Measurements from ENCODE around the gene EVA1C. TPM values are rescaled to one million over a fixed set of nuclear protein-coding genes. Genes with fewer than 3 reads are reported as not detected.
"Not testable (repeated sequence)": the region's sequence is repeated elsewhere in the genome, so short reads cannot be mapped to it uniquely, and the experiment has no call there.

EVA1C gene
- total RNA-seq, 2 experiments from 2014 or later, result 10.9 to 12.5 TPM

GRCh38 chr21:32508036-32508435 lies 95.5 kb downstream of the EVA1C start:
- peaks cover 13% of the 10 kb centered on the region for H3K36me3 Mint-ChIP-seq
- H3K27me3 Mint-ChIP-seq, result not testable (repeated sequence)

GRCh38 chr21:32508558-32508957 lies 96.1 kb downstream of the EVA1C start:
- no peaks in the 10 kb centered on the region for H3K9me3 Mint-ChIP-seq
- H3K27ac Mint-ChIP-seq, result no peak overlapping the region
- no peaks in the 10 kb centered on the region for H3K27me3 Mint-ChIP-seq
- H3K36me3 Mint-ChIP-seq, result peaks cover 13% of the 10 kb centered on the region
- no peaks in the 10 kb centered on the region for H3K4me1 Mint-ChIP-seq
- no peak overlapping the region for H3K4me3 Mint-ChIP-seq
- no peak for DNase-seq

More at GRCh38 chr21:32508036-32508435, 95.5 kb downstream of the EVA1C start:
- not testable (repeated sequence) for H3K4me3 Mint-ChIP-seq, H3K9me3 Mint-ChIP-seq, DNase-seq, H3K27ac Mint-ChIP-seq, H3K4me1 Mint-ChIP-seq

- DNase-seq, H3K27ac Mint-ChIP-seq, H3K4me1 Mint-ChIP-seq, H3K4me3 Mint-ChIP-seq, H3K9me3 Mint-ChIP-seq, H3K27me3 Mint-ChIP-seq: not testable (repeated sequence)
- H3K36me3 Mint-ChIP-seq, result peaks cover 13% of the 10 kb centered on the region
Observed at GRCh38 chr21:32508975-32509374, 96.5 kb downstream of the EVA1C start.

GRCh38 chr21:32514275-32515055 lies 102.0 kb downstream of the EVA1C start:
- Mint-ChIP-seq H3K27ac (no peak overlapping the region), H3K9me3 (peaks cover 2% of the 10 kb centered on the region), H3K4me3 (no peak overlapping the region), H3K36me3 (peaks cover 6% of the 10 kb centered on the region), H3K4me1 (no peaks in the 10 kb centered on the region), H3K27me3 (no peaks in the 10 kb centered on the region)
- DNase-seq, result no peak

GRCh38 chr21:32515874-32516273 lies 103.4 kb downstream of the EVA1C start:
- H3K4me3 Mint-ChIP-seq, result no peak overlapping the region
- no peaks in the 10 kb centered on the region for H3K4me1 Mint-ChIP-seq
- no peaks in the 10 kb centered on the region for H3K36me3 Mint-ChIP-seq
- DNase-seq, result no peak
- no peaks in the 10 kb centered on the region for H3K27me3 Mint-ChIP-seq
- H3K9me3 Mint-ChIP-seq, result peaks cover 2% of the 10 kb centered on the region
- H3K27ac Mint-ChIP-seq, result no peak overlapping the region

GRCh38 chr21:32516756-32517649 lies 104.5 kb downstream of the EVA1C start:
- Mint-ChIP-seq H3K27ac (no peak overlapping the region), H3K4me3 (no peak overlapping the region), H3K4me1 (no peaks in the 10 kb centered on the region), H3K27me3 (no peaks in the 10 kb centered on the region), H3K36me3 (no peaks in the 10 kb centered on the region), H3K9me3 (peaks cover 2% of the 10 kb centered on the region)
- DNase-seq, result no peak

- no peak for DNase-seq
- Mint-ChIP-seq H3K4me3 (no peak overlapping the region), H3K4me1 (no peaks in the 10 kb centered on the region), H3K36me3 (no peaks in the 10 kb centered on the region), H3K27me3 (no peaks in the 10 kb centered on the region), H3K27ac (no peak overlapping the region), H3K9me3 (peaks cover 2% of the 10 kb centered on the region)
Observed at GRCh38 chr21:32519945-32520874, 107.7 kb downstream of the EVA1C start.

- no peak for DNase-seq
- peaks cover 2% of the 10 kb centered on the region for H3K9me3 Mint-ChIP-seq
- H3K27me3 Mint-ChIP-seq, result no peaks in the 10 kb centered on the region
- no peak overlapping the region for H3K27ac Mint-ChIP-seq
- H3K4me1 Mint-ChIP-seq, result no peaks in the 10 kb centered on the region
- H3K36me3 Mint-ChIP-seq, result no peaks in the 10 kb centered on the region
- H3K4me3 Mint-ChIP-seq, result no peak overlapping the region
Observed at GRCh38 chr21:32520875-32521735, 108.6 kb downstream of the EVA1C start.

- Mint-ChIP-seq H3K4me3 (no peak overlapping the region), H3K4me1 (no peaks in the 10 kb centered on the region), H3K9me3 (peaks cover 2% of the 10 kb centered on the region), H3K27ac (no peak overlapping the region), H3K27me3 (no peaks in the 10 kb centered on the region), H3K36me3 (no peaks in the 10 kb centered on the region)
- no peak for DNase-seq
Observed at GRCh38 chr21:32521736-32522355, 109.3 kb downstream of the EVA1C start.

GRCh38 chr21:32523463-32523862 lies 111.0 kb downstream of the EVA1C start:
- Mint-ChIP-seq H3K27me3 (no peaks in the 10 kb centered on the region), H3K27ac (no peak overlapping the region)

GRCh38 chr21:32523988-32524719 lies 111.6 kb downstream of the EVA1C start:
- Mint-ChIP-seq H3K27ac (no peak overlapping the region), H3K27me3 (no peaks in the 10 kb centered on the region), H3K9me3 (peaks cover under 1% of the 10 kb centered on the region), H3K36me3 (no peaks in the 10 kb centered on the region), H3K4me1 (no peaks in the 10 kb centered on the region), H3K4me3 (no peak overlapping the region)
- no peak for DNase-seq

More at GRCh38 chr21:32523463-32523862, 111.0 kb downstream of the EVA1C start:
- peaks cover 2% of the 10 kb centered on the region for H3K9me3 Mint-ChIP-seq
- H3K4me3 Mint-ChIP-seq, result no peak overlapping the region
- no peaks in the 10 kb centered on the region for H3K4me1 Mint-ChIP-seq
- H3K36me3 Mint-ChIP-seq, result no peaks in the 10 kb centered on the region
- DNase-seq, result no peak

GRCh38 chr21:32525282-32525681 lies 112.8 kb downstream of the EVA1C start:
- no peaks in the 10 kb centered on the region for H3K9me3 Mint-ChIP-seq
- no peaks in the 10 kb centered on the region for H3K36me3 Mint-ChIP-seq
- no peaks in the 10 kb centered on the region for H3K27me3 Mint-ChIP-seq
- DNase-seq, result no peak
- H3K4me3 Mint-ChIP-seq, result no peak overlapping the region
- H3K27ac Mint-ChIP-seq, result no peak overlapping the region
- H3K4me1 Mint-ChIP-seq, result no peaks in the 10 kb centered on the region

- H3K4me3 Mint-ChIP-seq, result no peak overlapping the region
- H3K4me1 Mint-ChIP-seq, result no peaks in the 10 kb centered on the region
- H3K27me3 Mint-ChIP-seq, result no peaks in the 10 kb centered on the region
- no peaks in the 10 kb centered on the region for H3K9me3 Mint-ChIP-seq
- H3K36me3 Mint-ChIP-seq, result no peaks in the 10 kb centered on the region
- H3K27ac Mint-ChIP-seq, result no peak overlapping the region
- DNase-seq, result no peak
Observed at GRCh38 chr21:32529679-32530078, 117.2 kb downstream of the EVA1C start.

All from activated naive CD8-positive, alpha-beta T cell treated with anti-CD3 and anti-CD28 coated beads for 36 hours (primary cell).